Measurements from ENCODE around the gene NRXN3. TPM values are rescaled to one million over a fixed set of nuclear protein-coding genes. Genes with fewer than 3 reads are reported as not detected.

Gene NRXN3
- total RNA-seq, 1 donor from 2014 or later, result 0.60 TPM

DNA sequence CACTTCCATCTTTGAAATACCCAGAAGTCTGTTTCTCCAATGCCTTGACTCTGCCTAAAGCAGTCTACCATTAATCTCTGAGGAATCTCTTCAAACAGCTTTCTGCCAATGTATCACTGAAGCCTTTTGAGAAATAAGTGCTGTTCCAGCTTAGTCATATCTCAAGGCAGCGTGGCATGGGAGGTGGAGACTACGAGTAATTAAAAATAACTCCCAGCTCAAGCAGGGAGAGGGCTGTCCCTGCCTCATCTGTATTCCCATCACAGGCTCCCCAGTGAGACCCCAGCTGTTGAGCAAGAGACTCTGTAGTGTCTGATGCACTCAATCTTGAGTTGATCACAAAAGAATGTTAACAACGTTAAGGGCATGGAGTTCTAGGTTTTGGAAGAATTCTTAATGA is 1340.5 kb downstream of the NRXN3 start:
- peak; percentile 77 for ATAC-seq

GRCh38 chr14:79511146-79511545 is 1341.0 kb downstream of the NRXN3 start:
- ATAC-seq, result no peak

- no peak for ATAC-seq
These were observed 1343.3 kb downstream of the NRXN3 start for GRCh38 chr14:79513446-79513845.

DNA sequence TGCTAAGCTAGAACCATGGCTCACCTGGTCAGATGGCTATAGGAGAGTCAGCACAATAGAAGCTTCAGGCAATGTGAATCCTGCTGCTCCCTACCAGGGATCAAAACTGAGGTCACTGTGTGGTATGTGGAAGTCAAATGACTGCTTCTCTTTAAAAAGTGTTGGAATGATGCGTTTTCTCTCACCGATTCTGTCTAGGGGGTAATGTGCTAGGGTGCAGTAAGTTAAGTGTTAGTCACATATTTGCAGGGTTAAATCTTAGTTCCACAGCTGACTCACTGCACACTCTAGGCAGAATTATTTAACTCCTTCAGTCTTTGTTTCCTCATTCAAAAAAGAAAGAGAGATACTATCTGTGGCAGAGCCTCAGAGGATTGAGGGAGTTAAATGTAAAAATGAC is 1344.5 kb downstream of the NRXN3 start:
- ATAC-seq, result no peak

GRCh38 chr14:79515158-79515557 is 1345.0 kb downstream of the NRXN3 start:
- no peak for ATAC-seq

DNA sequence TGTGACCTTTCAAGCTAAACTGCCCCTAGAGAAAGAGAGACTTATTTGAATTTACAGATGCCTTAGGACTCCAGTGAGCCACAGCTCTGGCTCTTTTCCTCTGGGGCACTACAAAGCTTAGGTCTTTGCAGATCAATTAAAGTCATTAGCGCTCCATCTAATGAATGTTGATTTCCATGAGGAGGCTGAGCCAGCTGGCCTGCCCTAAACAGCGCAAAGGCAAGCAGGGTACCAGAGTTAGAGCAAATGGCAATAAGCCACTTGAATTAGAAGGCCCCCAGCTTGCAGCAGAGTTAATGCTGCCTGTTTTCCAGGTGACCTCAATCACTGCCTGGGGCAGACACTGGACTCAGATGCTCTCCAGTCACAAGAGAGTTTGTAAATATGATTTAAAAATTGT is 1345.8 kb downstream of the NRXN3 start:
- ATAC-seq, result no peak

DNA sequence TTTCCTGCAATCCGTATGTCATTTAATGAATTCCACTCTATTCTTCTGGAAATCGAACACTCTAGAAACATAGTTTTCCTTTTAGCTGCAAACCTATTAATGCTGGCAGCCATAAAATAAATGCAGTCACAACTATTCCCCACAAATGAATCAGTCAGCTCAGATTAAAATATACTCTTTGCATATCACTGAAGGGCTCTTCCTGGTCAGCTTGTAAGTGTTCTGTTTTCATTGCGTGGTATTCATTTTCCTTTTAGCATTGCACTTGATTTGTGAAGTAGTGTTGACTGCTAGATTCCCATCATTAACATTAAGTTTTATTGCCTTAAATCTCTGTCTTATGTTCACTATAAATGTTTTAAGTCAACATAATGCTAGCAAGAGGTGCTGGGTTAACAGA is 1355.2 kb downstream of the NRXN3 start:
- no peak for ATAC-seq

DNA sequence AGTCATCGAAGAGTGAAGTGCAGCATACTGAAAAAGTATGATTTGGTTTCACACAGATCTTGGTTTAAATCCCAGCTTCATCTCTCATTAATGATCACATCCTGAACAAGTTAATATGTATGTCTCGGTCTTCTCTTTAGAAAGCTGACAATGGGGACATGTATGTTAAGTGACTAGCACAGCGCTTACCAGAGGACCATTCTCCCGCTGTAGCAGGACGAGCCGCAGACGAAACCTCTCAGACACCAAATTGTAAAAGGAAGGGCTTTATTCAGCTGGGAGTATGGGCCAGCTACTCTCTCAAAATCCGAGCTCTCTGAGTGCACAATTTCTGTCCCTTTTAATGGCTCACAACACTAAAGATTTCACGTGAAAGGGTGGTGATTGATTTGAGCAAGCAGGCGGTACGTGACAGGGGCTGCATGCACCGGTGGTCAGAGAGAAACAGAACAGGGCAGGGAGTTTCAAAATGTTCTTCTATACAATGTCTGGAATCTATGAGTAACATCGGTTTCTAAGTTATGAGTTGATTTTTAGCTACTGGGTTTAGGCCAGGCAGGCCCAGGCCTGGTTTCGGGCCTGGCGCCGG is 1358.7 kb downstream of the NRXN3 start:
- ATAC-seq, result no peak

GRCh38 chr14:79530555-79530954 is 1360.4 kb downstream of the NRXN3 start:
- no peak for ATAC-seq

- ATAC-seq, result no peak
These were observed 1364.7 kb downstream of the NRXN3 start for GRCh38 chr14:79534703-79535353.

DNA sequence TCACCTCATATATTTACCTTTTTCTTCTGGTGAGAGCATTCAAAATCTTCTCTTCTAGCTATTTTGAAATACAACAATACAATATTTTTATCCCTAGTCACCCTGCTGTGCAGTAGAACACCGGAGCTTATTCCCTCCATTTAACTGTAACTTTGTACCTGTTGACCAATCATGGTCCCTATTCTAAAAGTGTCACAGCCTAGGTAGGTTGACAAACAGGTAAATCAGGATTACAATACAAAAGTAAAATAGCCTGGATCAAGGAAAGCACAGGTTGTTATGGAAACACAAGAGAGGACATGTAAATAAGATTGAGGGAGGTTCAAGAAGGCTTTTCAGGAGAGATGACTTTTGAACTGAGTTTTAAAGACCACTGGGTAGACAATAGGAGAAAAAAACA is 1370.2 kb downstream of the NRXN3 start:
- peak; percentile 95 for ATAC-seq

GRCh38 chr14:79542121-79542520 is 1371.9 kb downstream of the NRXN3 start:
- no peak for ATAC-seq

GRCh38 chr14:79543348-79543747 is 1373.2 kb downstream of the NRXN3 start:
- no peak for ATAC-seq

DNA sequence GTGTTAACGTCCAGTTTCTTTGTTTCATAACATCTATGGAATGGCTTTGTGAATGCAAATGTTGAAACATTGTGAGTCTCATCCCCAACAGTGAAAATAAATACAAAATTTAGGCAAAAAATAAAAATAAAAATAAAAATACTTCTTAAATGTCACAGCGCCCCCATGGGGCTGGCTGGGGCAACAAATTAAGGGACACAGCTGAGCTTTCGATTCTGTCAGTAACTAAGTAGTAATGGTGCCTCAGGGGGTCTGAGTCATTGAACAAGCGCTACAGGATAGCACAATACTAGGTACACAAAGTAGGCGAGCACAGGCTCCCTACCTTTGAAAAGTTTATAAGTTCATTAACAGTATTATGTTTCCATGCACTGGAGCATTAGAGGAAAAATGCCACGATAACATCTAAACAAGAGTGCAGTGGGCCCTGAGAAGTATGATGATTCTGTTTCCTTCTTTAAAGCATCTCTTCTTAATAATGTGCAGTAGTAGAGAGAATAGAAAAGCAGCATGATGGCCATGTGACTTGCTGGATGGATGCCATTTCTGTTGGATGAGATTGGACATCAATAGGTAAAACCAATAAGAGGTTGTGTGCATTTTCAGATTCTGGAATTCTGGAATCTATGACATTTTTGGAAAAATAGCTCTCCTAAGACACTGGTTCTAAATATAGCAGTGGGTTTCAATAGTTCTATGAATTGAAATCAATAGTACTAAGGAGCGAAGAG is 1374.0 kb downstream of the NRXN3 start:
- ATAC-seq, result peak; percentile 75

- no peak for ATAC-seq
These were observed 1374.5 kb downstream of the NRXN3 start for GRCh38 chr14:79544698-79545070.

- ATAC-seq, result no peak
These were observed 1378.7 kb downstream of the NRXN3 start for GRCh38 chr14:79548836-79549235.

- ATAC-seq, result no peak
These were observed 1379.3 kb downstream of the NRXN3 start for GRCh38 chr14:79549515-79549914.

DNA sequence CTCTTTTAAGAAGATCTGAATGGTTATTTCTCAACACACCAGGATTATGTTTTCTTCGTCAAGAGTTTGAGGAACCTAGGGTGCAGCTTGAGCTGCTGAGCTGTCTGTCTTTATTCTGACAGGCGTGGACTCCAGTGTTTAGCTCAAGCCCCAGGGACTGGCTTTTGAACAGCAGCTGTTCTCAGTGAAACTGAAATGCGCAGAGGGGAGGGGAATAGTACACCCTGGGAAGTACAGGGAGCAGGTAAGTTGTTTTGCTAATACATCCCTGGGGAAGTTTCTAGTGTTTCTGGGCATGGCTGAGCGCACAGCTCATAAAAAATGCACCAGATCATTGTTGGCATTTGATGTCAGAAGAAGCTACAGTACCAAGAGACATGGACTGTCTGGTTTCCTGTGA is 1381.3 kb downstream of the NRXN3 start:
- ATAC-seq, result no peak

- ATAC-seq, result no peak
These were observed 1382.6 kb downstream of the NRXN3 start for GRCh38 chr14:79552778-79553177.

DNA sequence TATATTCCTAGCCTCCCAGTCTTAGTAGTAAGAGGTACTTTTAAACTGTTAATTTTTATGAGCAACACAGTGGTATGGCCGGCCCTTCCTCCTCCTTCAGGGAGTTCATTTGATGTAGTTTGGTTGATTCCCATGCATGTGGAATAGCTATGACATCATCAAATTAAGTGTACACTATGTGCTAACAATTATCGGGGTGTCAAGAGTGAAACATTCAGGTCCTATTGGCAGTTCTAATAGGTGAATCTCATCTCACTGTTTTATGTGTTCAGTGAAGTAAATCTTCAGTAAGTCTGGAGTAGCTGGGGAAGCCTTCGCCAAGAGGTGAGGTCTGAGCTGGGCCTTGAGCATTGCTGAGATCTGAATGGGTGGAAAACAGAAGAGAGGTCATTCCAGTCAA is 1384.6 kb downstream of the NRXN3 start:
- ATAC-seq, result no peak

DNA sequence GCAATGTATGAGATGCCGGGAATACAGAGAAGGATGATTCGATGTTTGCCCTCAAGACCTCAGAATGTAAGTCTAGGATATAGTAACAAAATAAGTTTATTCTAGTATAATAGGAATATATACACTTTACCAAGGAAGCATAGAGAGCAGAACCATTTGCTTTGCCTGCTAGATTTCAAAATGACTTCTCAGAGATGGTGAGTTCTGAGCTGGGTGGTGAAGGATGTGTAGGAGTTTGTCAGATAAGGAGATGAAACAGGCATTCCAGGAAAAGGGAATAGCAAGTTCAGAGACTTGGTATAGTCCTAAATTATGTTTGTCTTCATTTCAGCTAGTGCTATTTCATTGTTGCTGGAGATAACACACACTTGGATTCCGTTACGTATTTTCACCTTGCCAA is 1385.3 kb downstream of the NRXN3 start:
- no peak for ATAC-seq

GRCh38 chr14:79557309-79557708 is 1387.1 kb downstream of the NRXN3 start:
- ATAC-seq, result no peak

- ATAC-seq, result no peak
These were observed 1392.0 kb downstream of the NRXN3 start for GRCh38 chr14:79562185-79562584.

DNA sequence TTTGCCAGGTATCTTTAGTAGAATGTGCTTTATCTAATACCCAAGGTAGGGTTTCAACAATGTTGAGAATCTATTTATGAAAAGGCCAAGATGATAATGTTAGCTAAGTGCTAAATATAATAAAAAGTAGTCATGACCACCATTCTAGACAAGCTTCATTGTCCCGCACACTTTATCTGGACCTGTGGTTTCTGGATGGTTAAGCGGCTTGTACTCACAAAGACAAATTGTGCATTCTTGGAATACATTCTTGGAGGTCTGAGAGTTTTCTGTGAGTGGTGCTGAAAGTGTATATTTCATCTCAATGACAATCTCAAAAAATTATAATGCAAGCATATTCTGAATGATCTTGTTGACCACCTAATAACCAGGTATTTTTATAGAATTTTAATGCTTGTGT is 1394.2 kb downstream of the NRXN3 start:
- no peak for ATAC-seq
